ENCODE measurements around the gene TRAPPC2L.

TRAPPC2L gene

GRCh38 chr16:88856828-88857727 lies at the start of gene TRAPPC2L, which contains the start of gene GALNS:
Gene TRAPPC2L, plus strand, starts transcription at chr16:88857127. Its CDS starts 24 bp downstream, at chr16:88857151.
Gene GALNS, minus strand, starts transcription at chr16:88856947. Its CDS starts 70 bp downstream, at chr16:88856877.
- DNase-seq, result peak; percentile 100

- DNase-seq, result no peak
Observed at GRCh38 chr16:88807142-88807625, 49.7 kb upstream of the TRAPPC2L start.

- no peak for DNase-seq
Observed at GRCh38 chr16:88807626-88808453, 49.1 kb upstream of the TRAPPC2L start.

- DNase-seq, result peak; percentile 48
Observed at GRCh38 chr16:88809068-88809675, 47.8 kb upstream of the TRAPPC2L start.

- DNase-seq, result no peak
Observed at GRCh38 chr16:88809676-88810165, 47.2 kb upstream of the TRAPPC2L start.

- peak; percentile 71 for DNase-seq
Observed at GRCh38 chr16:88810166-88810911, 46.6 kb upstream of the TRAPPC2L start.

- DNase-seq, result peak; percentile 79
Observed at GRCh38 chr16:88810912-88811768, 45.8 kb upstream of the TRAPPC2L start.

GRCh38 chr16:88811769-88812512 lies 45.0 kb upstream of the TRAPPC2L start, which contains the start of gene APRT:
Gene APRT, minus strand, starts transcription at chr16:88811928. Its CDS starts 29 bp downstream, at chr16:88811899.
- DNase-seq, result peak; percentile 99

- DNase-seq, result peak; percentile 51
Observed at GRCh38 chr16:88812513-88813268, 44.2 kb upstream of the TRAPPC2L start.

- DNase-seq, result no peak
Observed at GRCh38 chr16:88813269-88814143, 43.4 kb upstream of the TRAPPC2L start.

GRCh38 chr16:88814144-88814502 lies 42.8 kb upstream of the TRAPPC2L start:
- DNase-seq, result no peak

GRCh38 chr16:88815227-88815626 lies 41.7 kb upstream of the TRAPPC2L start:
- DNase-seq, result no peak

- DNase-seq, result peak; percentile 79
Observed at GRCh38 chr16:88815901-88816589, 40.9 kb upstream of the TRAPPC2L start.

GRCh38 chr16:88816736-88817535 lies 40.0 kb upstream of the TRAPPC2L start:
- no peak for DNase-seq

- DNase-seq, result no peak
Observed at GRCh38 chr16:88817785-88818574, 38.9 kb upstream of the TRAPPC2L start.

- no peak for DNase-seq
Observed at GRCh38 chr16:88818575-88818874, 38.4 kb upstream of the TRAPPC2L start.
